SK-MEL-5 (cell line): Measurements from ENCODE around the gene D2HGDH. TPM values are rescaled to one million over a fixed set of nuclear protein-coding genes. Genes with fewer than 3 reads are reported as not detected.
A peak's percentile ranks its signal among the peaks of the same experiment; 100 is the strongest.
"Not testable (repeated sequence)": the region's sequence is repeated elsewhere in the genome, so short reads cannot be mapped to it uniquely, and the experiment has no call there.

Source experiments
- DNase-seq: peaks from one replicate; pipeline ENCODE4 v3.0.0-alpha.2; 2016; ENCODE audit warnings: low read depth, low spot score
- in situ Hi-C: cut with HindIII; loops from 2 replicates; pipeline ENCODE4 v1.10.0; 2016; ENCODE audit warnings: low sequenced_read_pairs, high pct_unique_total_duplicates, low pct_unique_long_range_greater_than_20kb
- total RNA-seq: library from RNA; depleted of rRNA; stranded (reverse); fragments of >200 nt; shearing (Covaris generic); gene quantifications from 2 replicates; pipeline ENCODE4 v1.2.3, GENCODE V29; 2014

Gene D2HGDH
- total RNA-seq, 1 experiment from 2014 or later = 8.8 TPM

GRCh38 chr2:241759893-241760292 lies 25.5 kb downstream of the D2HGDH start:
- in situ Hi-C loops, DNase-seq: not testable (repeated sequence)

DNA sequence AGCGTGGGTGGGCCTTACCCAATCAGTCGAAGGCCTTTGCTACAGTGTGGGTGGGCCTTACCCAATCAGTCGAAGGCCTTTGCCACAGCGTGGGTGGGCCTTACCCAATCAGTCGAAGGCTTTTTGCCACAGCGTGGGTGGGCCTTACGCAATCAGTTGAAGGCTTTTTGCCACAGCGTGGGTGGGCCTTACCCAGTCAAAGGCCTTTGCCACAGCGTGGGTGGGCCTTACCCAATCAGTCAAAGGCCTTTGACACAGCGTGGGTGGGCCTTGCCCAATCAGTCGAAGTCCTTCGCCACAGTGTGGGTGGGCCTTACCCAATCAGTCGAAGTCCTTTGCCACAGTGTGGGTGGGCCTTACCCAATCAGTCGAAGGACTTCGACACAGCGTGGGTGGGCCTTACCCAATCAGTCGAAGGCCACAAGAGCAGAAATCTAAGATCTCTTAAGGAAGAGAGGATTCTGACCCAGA lies 25.9 kb downstream of the D2HGDH start:
- in situ Hi-C loops = no loop called here

DNA sequence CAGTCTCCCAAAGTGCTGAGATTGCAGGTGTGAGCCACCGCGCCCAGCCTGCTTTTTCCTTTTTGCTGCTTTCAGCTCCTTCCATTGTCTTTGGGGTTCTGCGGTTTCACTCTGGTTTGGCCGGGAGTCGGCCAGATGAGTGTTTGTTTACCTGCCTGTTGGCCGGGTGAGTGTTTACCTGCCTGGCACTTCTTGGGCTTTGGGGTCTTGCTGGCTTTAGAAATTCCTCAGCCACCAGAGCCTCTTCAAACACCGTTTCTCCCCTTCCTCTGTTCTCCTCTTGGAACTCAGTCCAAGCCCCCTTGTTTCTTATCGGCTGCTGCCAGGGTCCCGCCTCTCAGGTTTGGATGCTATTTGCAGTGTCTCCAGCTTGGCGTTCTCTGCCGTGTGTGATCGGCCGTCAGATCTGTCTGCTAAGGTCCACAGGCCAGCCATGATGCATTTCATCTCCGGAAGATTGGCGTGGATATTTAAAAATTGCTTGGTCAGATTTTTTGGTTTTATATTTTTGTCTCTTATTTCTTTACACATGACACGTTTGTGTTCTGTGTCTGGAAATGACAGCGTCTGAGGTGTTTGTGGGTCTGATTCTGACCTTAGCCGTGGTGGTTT lies 28.0 kb downstream of the D2HGDH start:
- no peak for DNase-seq
- in situ Hi-C loops = no loop called here

More for the DNA sequence above, 25.9 kb downstream of the D2HGDH start:
- no peak for DNase-seq

DNA sequence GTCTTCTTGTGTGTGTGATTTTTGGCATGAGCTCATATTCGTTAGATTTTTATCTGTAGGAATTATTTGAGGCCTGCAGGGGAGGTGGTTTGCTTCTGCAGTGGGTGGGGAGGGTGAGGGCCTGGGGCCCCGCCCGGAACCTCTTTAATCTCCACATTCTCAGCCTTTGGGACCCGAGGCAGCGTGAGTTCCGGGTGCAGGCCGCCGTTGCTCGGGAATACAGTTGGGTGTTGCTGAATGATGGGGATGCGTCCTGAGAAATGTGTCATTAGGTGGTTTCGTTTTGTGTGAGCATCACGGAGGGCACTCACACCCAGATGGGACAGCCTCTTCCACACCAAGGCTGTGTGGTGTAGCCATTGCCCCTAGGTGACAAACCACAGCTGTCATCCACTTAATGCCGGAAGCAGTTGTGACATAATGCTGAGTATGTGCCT lies 28.5 kb downstream of the D2HGDH start:
- in situ Hi-C loops = no loop called here
- DNase-seq = no peak

DNA sequence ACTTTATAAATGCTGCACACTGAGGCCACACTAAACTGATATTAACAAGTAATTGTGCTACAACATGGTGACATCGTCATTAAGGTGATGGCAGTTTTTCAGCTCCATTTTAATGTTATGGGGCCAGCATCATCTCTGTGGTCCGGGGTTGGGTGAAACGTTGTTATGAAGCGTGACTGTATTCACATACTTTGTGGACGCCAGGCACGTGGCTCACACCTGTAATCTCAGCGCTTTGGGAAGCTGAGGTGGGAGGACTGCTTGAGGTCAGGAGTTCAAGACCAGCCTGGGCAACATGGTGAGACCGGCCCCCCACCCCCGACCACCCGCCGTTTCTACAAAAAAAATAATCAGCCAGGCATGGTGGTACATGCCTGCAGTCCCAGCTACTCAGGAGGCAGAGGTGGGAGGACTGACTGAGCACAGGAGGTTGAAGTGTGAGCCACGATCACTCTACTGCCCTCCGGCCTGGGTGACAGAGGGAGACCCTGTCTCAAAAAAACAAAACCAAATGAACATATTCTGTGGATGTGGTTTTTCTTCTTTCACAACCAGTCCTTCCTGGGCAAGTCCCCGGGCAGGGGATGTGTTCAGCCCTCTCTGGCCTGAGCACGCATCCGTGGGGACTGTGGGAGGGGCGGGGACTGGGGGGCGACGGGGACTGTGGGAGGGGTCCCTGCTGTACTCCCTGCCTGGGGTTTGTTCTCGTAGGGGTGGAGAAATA lies 29.3 kb downstream of the D2HGDH start:
- DNase-seq = no peak
- in situ Hi-C loops = no loop called here

- DNase-seq = peak; percentile 2
Measured at GRCh38 chr2:241764275-241765241, 30.1 kb downstream of the D2HGDH start.

DNA sequence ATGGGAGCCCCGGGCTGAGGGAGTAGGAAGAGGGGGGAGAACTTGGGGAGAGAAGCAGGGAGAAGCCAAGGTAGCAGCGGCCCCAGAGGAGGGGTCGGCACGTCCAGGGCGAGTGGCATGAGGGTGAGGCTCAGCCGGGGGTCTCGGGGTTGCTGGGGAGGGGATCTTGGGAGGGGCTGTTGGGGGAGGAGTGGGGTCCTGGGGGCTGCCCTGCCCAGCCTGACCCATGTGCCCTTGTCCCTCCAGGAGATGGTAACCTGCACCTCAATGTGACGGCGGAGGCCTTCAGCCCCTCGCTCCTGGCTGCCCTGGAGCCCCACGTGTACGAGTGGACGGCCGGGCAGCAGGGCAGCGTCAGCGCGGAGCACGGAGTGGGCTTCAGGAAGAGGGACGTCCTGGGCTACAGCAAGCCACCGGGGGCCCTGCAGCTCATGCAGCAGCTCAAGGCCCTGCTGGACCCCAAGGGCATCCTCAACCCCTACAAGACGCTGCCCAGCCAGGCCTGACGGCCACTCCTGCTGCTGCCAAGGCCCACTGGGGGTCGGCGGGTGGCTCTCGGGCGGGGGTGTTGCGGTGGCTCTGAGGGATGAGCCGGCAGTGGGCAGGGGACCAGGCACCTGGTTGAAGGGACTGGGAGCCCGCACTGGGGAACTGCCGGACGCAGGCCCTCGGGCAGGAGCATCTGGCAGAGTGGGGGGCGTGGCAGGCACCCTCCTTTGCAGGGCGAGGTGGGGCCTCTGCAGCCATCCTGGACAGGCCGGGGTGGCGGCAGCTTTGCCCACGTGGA lies 33.2 kb downstream of the D2HGDH start:
- no peak for DNase-seq
- in situ Hi-C loops = no loop called here

More at GRCh38 chr2:241764275-241765241, 30.1 kb downstream of the D2HGDH start:
- in situ Hi-C loops = no loop called here

DNA sequence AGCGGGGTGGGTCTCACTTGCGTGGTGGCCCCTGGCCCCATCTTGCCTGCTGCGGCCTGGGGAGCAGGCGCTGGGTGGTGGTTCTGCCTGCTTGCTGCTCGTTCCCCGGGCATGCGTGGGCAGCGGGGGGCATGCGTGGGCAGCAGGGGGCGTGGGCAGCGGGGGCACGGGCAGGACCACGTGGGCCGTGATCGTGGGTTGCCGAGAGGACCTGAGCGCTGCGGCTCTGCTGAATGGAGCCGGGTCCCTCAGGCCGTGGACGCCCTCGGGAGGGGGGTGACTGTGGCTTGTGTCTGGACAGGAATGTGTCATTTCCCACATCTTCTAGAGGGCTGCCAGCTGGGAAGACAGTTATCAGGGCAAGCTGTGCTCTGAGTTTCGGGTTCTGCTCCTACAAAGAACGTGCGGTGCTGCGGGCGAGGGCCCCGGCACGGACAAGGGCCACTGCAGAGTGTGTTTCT lies 33.9 kb downstream of the D2HGDH start:
- no peak for DNase-seq
- in situ Hi-C loops = no loop called here

- DNase-seq = no peak
- in situ Hi-C loops = no loop called here
Measured at GRCh38 chr2:241768850-241769249, 34.4 kb downstream of the D2HGDH start.

GRCh38 chr2:241769819-241770184 lies 35.4 kb downstream of the D2HGDH start:
- DNase-seq = no peak
- in situ Hi-C loops = no loop called here

GRCh38 chr2:241770185-241770935 lies 35.9 kb downstream of the D2HGDH start:
- in situ Hi-C loops = no loop called here
- DNase-seq = no peak

DNA sequence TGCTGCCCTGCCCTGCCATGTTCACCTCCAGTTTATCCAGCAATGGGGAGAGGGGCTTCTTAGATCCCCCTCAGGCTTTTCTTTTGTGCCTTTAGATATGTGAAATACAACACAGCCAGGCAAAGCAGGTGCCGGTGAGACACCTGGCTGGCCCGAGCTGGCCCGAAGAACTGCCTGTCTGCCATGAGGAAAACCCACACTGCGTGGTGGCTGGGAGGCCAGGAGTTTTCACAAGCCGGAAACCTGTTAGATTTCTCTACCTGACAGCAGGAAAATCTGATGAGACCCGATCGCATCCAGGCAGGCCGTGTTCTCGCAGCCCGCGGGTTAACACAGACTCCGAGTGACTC lies 36.5 kb downstream of the D2HGDH start:
- no peak for DNase-seq
- in situ Hi-C loops = no loop called here

- in situ Hi-C loops = no loop called here
- no peak for DNase-seq
Measured at GRCh38 chr2:241771286-241772062, 37.0 kb downstream of the D2HGDH start.

- in situ Hi-C loops = no loop called here
Measured at GRCh38 chr2:241772063-241772499, 37.7 kb downstream of the D2HGDH start.

DNA sequence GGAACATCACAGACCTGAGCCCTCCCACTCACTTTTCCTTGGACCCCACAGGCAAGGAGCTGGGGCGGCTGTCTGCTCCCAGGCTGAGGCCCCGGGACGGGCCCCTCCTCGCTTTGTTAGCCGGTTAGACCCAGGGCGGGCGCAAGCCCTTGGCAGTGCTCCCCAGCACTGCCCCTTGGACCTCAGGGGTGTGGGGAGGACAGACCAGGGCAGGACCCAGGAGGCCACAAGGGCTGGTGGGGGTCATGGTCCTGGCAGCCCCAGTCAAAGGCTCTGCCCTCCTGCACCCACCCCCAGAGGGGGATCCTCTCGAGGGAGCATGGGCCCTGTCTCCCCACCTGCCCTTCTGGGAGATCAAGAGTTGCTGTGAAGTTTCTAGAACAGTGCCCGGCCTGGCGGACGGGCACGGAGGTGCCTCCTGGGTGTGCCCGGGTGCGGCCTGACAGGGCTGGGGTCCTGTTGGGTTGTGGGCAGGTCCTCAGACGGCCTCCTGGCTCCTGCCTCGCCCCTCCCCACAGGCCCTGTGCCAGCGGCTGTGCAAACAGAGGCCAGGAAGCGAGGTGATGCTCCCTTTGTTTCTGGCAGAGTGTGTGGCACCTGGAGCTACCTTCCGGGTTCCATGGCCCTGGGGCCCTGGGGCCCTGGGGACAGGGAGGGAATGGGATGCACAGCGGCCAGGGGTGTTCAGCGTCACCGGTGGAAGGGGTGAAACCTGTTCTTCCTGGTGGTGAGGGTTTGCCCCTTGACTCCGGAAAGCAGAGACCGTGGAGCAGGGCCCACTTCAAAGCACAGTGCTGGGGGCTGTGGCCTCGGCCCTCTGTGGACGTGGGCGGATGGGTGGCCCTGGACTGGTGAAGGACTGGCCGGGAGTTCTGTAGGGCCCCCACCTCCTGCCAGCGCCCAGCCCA lies 39.3 kb downstream of the D2HGDH start:
- DNase-seq = no peak
- in situ Hi-C loops = no loop called here

More at GRCh38 chr2:241772063-241772499, 37.7 kb downstream of the D2HGDH start:
- DNase-seq = no peak
